SU-DHL-6 (cell line): ENCODE results near the gene PNMA8B.

Experiments used
- H2AFZ ChIP-seq: fragments of 200-600 bp; sonication (generic); 2 replicates; pipeline ENCODE4 v1.6.1; 2014; ENCODE audit warnings: low read depth, mild to moderate bottlenecking, moderate library complexity, mixed read lengths, antibody characterized with exemption, low read length; ENCODE audit not compliant: severe bottlenecking
- H3F3A ChIP-seq: fragments of 200-600 bp; shearing (Covaris generic); 2 replicates; pipeline ENCODE4 v1.6.0; 2016; ENCODE audit warnings: antibody characterized with exemption, mild to moderate bottlenecking; ENCODE audit not compliant: insufficient read depth
- H3K27ac ChIP-seq: fragments of 200-600 bp; sonication (generic); 2 replicates; pipeline ENCODE4 v1.5.1; 2016; ENCODE audit warnings: low read depth, mild to moderate bottlenecking, low read length, moderate library complexity, mixed read lengths
- H3K27me3 ChIP-seq: fragments of 200-600 bp; sonication (generic), shearing (Covaris generic); 2 replicates; pipeline ENCODE4 v1.6.0; 2014; ENCODE audit warnings: mild to moderate bottlenecking, low read length
- H3K36me3 ChIP-seq: fragments of 200-600 bp; sonication (generic); 2 replicates; pipeline ENCODE4 v1.6.1; 2014; ENCODE audit warnings: mild to moderate bottlenecking, low read length, mixed read lengths
- H3K4me2 ChIP-seq: fragments of 300-600, 200-600 bp; shearing (Covaris generic), sonication (generic); 2 replicates; pipeline ENCODE4 v1.6.0; 2014; ENCODE audit warnings: low read length, low read depth, mild to moderate bottlenecking; ENCODE audit not compliant: poor library complexity, severe bottlenecking
- H3K4me3 ChIP-seq: fragments of 200-600 bp; sonication (generic); 2 replicates; pipeline ENCODE4 v1.5.1; 2014; ENCODE audit warnings: antibody characterized with exemption, low read length, mild to moderate bottlenecking, mixed read lengths; ENCODE audit not compliant: insufficient read depth, poor library complexity, severe bottlenecking
- H3K79me2 ChIP-seq: fragments of 200-600 bp; sonication (generic); 2 replicates; pipeline ENCODE4 v1.6.1; 2014; ENCODE audit warnings: mild to moderate bottlenecking, low read length, moderate library complexity; ENCODE audit not compliant: insufficient read depth
- H3K9ac ChIP-seq: fragments of 200-600 bp; sonication (generic); 2 replicates; pipeline ENCODE4 v1.7.0; 2014; ENCODE audit warnings: mild to moderate bottlenecking, low read length
- H3K9me2 ChIP-seq: fragments of 200-600 bp; sonication (generic); replicated peaks from 2 replicates; pipeline ENCODE4 v1.6.1; 2014; ENCODE audit warnings: low read length; ENCODE audit not compliant: insufficient read depth
- H3K9me3 ChIP-seq: fragments of 200-600 bp; sonication (generic); 2 replicates; pipeline ENCODE4 v1.6.1; 2014; ENCODE audit warnings: low read length, mixed read lengths; ENCODE audit not compliant: insufficient read depth
- H4K20me1 ChIP-seq: fragments of 200-600 bp; sonication (generic); 2 replicates; pipeline ENCODE4 v1.6.1; 2014; ENCODE audit warnings: low read depth, mild to moderate bottlenecking, antibody characterized with exemption, low read length, moderate library complexity, mixed read lengths
- EZH2phosphoT487 ChIP-seq: fragments of 200-600 bp; sonication (generic), shearing (Covaris generic); conservative IDR thresholded peaks from 2 replicates; pipeline ENCODE4 v1.6.1; 2018; ENCODE audit warnings: mild to moderate bottlenecking, antibody characterized with exemption, low read length, moderate library complexity, mixed read lengths
- TF ChIP-seq, protein P1 (sequence below): fragments of 200-600 bp; sonication (generic); IDR thresholded peaks from one replicate; pipeline ENCODE4 v1.5.1; 2017; ENCODE audit warnings: antibody characterized with exemption, mild to moderate bottlenecking, low read length, moderate library complexity; ENCODE audit not compliant: insufficient read depth, poor library complexity, severe bottlenecking

Gene PNMA8B

DNA sequence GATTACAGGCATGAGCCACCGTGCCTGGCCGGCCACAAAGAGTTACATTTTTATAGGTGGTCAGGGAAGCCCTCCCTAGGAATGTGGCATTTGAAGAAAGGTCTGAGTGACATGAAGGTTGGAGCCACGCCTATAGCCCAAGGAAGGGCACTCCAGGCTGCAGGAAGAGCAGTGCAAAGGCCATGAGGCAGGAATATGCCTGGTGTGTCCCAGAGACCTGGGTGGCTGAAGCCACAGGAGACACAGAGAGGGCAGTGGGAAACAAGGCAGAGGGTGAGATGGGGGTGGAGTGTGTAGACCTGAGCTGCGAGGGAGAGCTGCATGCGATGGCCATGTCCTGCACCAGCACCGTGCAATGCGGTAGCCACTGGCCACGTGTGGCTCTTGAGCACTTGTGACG lies 4.9 kb downstream of the PNMA8B start:
- Histone ChIP-seq H4K20me1 (no peaks in the 10 kb centered on the region), H3K36me3 (no peaks in the 10 kb centered on the region), H3K4me2 (no peak overlapping the region), H3K27ac (no peak overlapping the region), H3K79me2 (no peaks in the 10 kb centered on the region), H3K9ac (no peak overlapping the region), H3F3A (0 out of 2 replicates have a peak, but pooled peaks cover 7% of the 10 kb centered on the region), H3K9me3 (no peaks in the 10 kb centered on the region), H3K4me3 (no peak overlapping the region), H2AFZ (no peak overlapping the region), H3K9me2 (no peaks in the 10 kb centered on the region), H3K27me3 (no peaks in the 10 kb centered on the region)
- TF ChIP-seq, protein P1, sequence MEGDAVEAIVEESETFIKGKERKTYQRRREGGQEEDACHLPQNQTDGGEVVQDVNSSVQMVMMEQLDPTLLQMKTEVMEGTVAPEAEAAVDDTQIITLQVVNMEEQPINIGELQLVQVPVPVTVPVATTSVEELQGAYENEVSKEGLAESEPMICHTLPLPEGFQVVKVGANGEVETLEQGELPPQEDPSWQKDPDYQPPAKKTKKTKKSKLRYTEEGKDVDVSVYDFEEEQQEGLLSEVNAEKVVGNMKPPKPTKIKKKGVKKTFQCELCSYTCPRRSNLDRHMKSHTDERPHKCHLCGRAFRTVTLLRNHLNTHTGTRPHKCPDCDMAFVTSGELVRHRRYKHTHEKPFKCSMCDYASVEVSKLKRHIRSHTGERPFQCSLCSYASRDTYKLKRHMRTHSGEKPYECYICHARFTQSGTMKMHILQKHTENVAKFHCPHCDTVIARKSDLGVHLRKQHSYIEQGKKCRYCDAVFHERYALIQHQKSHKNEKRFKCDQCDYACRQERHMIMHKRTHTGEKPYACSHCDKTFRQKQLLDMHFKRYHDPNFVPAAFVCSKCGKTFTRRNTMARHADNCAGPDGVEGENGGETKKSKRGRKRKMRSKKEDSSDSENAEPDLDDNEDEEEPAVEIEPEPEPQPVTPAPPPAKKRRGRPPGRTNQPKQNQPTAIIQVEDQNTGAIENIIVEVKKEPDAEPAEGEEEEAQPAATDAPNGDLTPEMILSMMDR = no peak
- TF ChIP-seq EZH2phosphoT487 = no peak

GRCh38 chr19:46489445-46490272 lies 6.0 kb downstream of the PNMA8B start:
- H2AFZ ChIP-seq = no peak overlapping the region
- TF ChIP-seq, protein P1 = no peak
- no peak for TF ChIP-seq EZH2phosphoT487
- H3K9ac ChIP-seq = no peak overlapping the region
- no peak overlapping the region for H3K27ac ChIP-seq
- no peak overlapping the region for H3K4me2 ChIP-seq
- no peaks in the 10 kb centered on the region for H3K9me3 ChIP-seq
- H3K79me2 ChIP-seq = no peaks in the 10 kb centered on the region
- no peaks in the 10 kb centered on the region for H3K27me3 ChIP-seq
- no peaks in the 10 kb centered on the region for H4K20me1 ChIP-seq
- H3K36me3 ChIP-seq = no peaks in the 10 kb centered on the region
- peaks cover 10% of the 10 kb centered on the region for H3F3A ChIP-seq
- H3K4me3 ChIP-seq = no peak overlapping the region
- H3K9me2 ChIP-seq = no peaks in the 10 kb centered on the region

DNA sequence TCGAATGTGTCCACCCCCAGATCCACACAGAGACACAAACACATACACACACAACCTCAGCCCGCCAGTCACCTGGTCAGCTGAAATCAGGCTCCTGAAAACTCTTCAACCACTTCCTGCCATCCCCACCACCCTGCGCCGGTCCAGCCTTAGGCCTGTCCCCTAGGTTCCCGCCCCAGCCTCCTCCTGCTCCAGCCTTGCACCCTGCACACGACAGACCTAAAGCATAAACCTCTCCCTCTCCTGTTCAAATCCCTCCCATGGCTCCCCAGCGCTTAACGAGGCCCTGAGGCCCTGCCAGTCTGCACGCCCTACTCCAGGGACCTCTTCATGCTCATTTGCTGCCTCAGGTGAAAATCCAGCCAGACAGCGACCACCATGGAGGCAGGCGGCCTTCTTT lies 7.1 kb downstream of the PNMA8B start:
- no peak overlapping the region for H3K27ac ChIP-seq
- H3F3A ChIP-seq = peaks cover 13% of the 10 kb centered on the region
- H3K27me3 ChIP-seq = no peaks in the 10 kb centered on the region
- H3K9ac ChIP-seq = no peak overlapping the region
- H4K20me1 ChIP-seq = no peaks in the 10 kb centered on the region
- H3K4me2 ChIP-seq = no peak overlapping the region
- no peak overlapping the region for H3K4me3 ChIP-seq
- no peaks in the 10 kb centered on the region for H3K36me3 ChIP-seq
- H3K9me3 ChIP-seq = no peaks in the 10 kb centered on the region
- TF ChIP-seq EZH2phosphoT487 = no peak
- TF ChIP-seq, protein P1 = no peak
- no peaks in the 10 kb centered on the region for H3K9me2 ChIP-seq
- no peak overlapping the region for H2AFZ ChIP-seq
- H3K79me2 ChIP-seq = no peaks in the 10 kb centered on the region
